Kasumi-1 (cell line): ENCODE results near the gene MYCT1.

Experiments used
- DNase-seq, 2 experiments: peaks; one replicate each; lab custom pipeline; 2025; lab: John Stamatoyannopoulos, UW

MYCT1 gene

GRCh38 chr6:152723398-152723797, 25.7 kb downstream of the MYCT1 start:
- no peak for DNase-seq

- no peak for DNase-seq
Measured at GRCh38 chr6:152726313-152726712, 28.6 kb downstream of the MYCT1 start.

GRCh38 chr6:152727507-152727906, 29.8 kb downstream of the MYCT1 start:
- DNase-seq: no peak

GRCh38 chr6:152734630-152735029, 36.9 kb downstream of the MYCT1 start:
- no peak for DNase-seq

GRCh38 chr6:152736687-152737273, 39.1 kb downstream of the MYCT1 start:
- no peak for DNase-seq

- no peak for DNase-seq
Measured at GRCh38 chr6:152745509-152746171, 47.9 kb downstream of the MYCT1 start.

- DNase-seq: no peak
Measured at GRCh38 chr6:152746172-152746553, 48.5 kb downstream of the MYCT1 start.

GRCh38 chr6:152748843-152749242, 51.1 kb downstream of the MYCT1 start:
- peak; percentile 26 to 37 for DNase-seq

GRCh38 chr6:152749336-152749735, 51.6 kb downstream of the MYCT1 start:
- DNase-seq: no peak

GRCh38 chr6:152750694-152751093, 53.0 kb downstream of the MYCT1 start, which contains the start of gene VIP:
VIP (plus strand) TSS chr6:152750797; CDS start chr6:152752178, 1,381 bp downstream.
- DNase-seq: peak; percentile 52 to 58

GRCh38 chr6:152765331-152765730, 67.6 kb downstream of the MYCT1 start:
- no peak for DNase-seq

- no peak for DNase-seq
Measured at GRCh38 chr6:152769159-152769558, 71.5 kb downstream of the MYCT1 start.

- DNase-seq: no peak
Measured at GRCh38 chr6:152769993-152770392, 72.3 kb downstream of the MYCT1 start.

GRCh38 chr6:152771061-152771687, 73.5 kb downstream of the MYCT1 start:
- DNase-seq: no peak
